Measurements from ENCODE around the gene MCC. TPM values are rescaled to one million over a fixed set of nuclear protein-coding genes. Genes with fewer than 3 reads are reported as not detected.

Gene MCC
- total and polyA plus RNA-seq, 4 donors: 9.0 to 47.3 (median 14.7) TPM

DNA sequence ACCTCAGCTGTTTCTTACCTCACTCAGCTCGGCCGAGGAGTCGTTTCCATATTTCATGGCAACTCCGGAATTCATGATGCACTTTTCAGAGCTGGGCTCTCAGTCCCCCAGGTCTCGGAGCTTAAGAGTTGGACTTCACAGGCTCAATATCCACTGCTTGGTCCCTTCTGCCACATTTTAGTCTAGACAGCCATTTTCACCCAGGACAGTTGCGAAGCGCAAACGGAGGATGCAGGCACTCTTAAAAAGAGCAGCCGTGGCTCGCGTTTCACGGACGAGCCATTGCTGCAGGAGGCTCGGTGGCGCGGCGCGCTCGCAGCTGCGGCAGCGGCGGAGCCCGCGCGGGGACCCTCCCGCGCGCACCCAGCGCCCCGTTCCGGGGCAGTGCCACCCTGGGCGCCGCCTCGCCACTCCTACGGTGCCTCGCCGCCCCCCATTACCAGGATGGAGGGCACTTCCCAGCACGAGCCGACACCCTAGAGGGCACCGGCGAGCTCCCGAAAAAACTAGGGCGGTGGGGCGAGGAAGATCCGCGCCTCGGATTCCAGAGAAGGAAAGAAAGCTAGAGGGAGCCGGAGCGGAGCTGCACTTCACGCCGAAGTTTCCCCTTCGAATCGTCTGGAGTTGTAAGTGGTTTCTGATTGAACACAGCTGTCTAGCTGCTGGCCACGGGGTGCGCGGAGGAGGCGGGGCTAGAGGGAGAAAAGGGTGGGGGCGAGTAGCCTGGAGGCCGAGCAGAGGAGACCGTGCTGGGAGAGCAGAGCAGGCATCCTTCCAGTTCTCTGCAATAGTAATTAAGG lies 193.7 kb downstream of the MCC start (continued):
- no peak for TF ChIP-seq HNF4G (IDR thresholded peaks at IDR 0.05)

- Histone ChIP-seq H3K4me3 (ENCODE audit: low read depth in 1 of 3, low read length in 3 of 3) (peak overlapping the region; percentile 89 to 98 (median 96)), H3K9ac (ENCODE audit: low read depth in 1 of 2, low read length in 2 of 2) (peak overlapping the region; percentile 51 to 79), H3K27me3 (ENCODE audit: control insufficient read depth in 4 of 4, insufficient read depth in 4 of 4, low read length in 3 of 4) (no peaks in the 10 kb centered on the region), H3K9me3 (ENCODE audit: control insufficient read depth in 4 of 4, low read length in 3 of 4) (no peaks in the 10 kb centered on the region), H3K36me3 (ENCODE audit: control insufficient read depth in 4 of 4, insufficient read depth in 3 of 4, low read depth in 1 of 4, low read length in 3 of 4) (no peaks in the 10 kb centered on the region), H3K27ac (ENCODE audit: low read depth in 1 of 2, low read length in 2 of 2) (peak overlapping the region; percentile 84 to 87), H3K4me1 (ENCODE audit: control insufficient read depth in 4 of 4, insufficient read depth in 4 of 4, low read length in 3 of 4) (peaks cover 0 to 27% (median 20%) of the 10 kb centered on the region in 4 donors)
- under 1% methylated on average over 11 of the region's 11 CpGs for WGBS
- no peak for DNase-seq (ENCODE audit: low spot score)
- TF ChIP-seq RAD21 (IDR thresholded peaks at IDR 0.05): no peak
- TF ChIP-seq, protein P1, sequence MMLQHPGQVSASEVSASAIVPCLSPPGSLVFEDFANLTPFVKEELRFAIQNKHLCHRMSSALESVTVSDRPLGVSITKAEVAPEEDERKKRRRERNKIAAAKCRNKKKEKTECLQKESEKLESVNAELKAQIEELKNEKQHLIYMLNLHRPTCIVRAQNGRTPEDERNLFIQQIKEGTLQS (IDR thresholded peaks at IDR 0.05): no peak
- TF ChIP-seq JUND (IDR thresholded peaks at IDR 0.05): no peak
- TF ChIP-seq, protein P2, sequence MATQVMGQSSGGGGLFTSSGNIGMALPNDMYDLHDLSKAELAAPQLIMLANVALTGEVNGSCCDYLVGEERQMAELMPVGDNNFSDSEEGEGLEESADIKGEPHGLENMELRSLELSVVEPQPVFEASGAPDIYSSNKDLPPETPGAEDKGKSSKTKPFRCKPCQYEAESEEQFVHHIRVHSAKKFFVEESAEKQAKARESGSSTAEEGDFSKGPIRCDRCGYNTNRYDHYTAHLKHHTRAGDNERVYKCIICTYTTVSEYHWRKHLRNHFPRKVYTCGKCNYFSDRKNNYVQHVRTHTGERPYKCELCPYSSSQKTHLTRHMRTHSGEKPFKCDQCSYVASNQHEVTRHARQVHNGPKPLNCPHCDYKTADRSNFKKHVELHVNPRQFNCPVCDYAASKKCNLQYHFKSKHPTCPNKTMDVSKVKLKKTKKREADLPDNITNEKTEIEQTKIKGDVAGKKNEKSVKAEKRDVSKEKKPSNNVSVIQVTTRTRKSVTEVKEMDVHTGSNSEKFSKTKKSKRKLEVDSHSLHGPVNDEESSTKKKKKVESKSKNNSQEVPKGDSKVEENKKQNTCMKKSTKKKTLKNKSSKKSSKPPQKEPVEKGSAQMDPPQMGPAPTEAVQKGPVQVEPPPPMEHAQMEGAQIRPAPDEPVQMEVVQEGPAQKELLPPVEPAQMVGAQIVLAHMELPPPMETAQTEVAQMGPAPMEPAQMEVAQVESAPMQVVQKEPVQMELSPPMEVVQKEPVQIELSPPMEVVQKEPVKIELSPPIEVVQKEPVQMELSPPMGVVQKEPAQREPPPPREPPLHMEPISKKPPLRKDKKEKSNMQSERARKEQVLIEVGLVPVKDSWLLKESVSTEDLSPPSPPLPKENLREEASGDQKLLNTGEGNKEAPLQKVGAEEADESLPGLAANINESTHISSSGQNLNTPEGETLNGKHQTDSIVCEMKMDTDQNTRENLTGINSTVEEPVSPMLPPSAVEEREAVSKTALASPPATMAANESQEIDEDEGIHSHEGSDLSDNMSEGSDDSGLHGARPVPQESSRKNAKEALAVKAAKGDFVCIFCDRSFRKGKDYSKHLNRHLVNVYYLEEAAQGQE (IDR thresholded peaks at IDR 0.05): no peak
- no peak for TF ChIP-seq EGR1 (IDR thresholded peaks at IDR 0.05; ENCODE audit: low read depth in 2 of 2)
- TF ChIP-seq FOXA1 (IDR thresholded peaks at IDR 0.05): no peak
- no peak for TF ChIP-seq FOXA2 (IDR thresholded peaks at IDR 0.05)
- TF ChIP-seq SP1 (IDR thresholded peaks at IDR 0.05): no peak
- TF ChIP-seq ZBTB33 (IDR thresholded peaks at IDR 0.05): no peak
- no peak for TF ChIP-seq TAF1 (conservative IDR thresholded peaks at IDR 0.05)
- no peak for TF ChIP-seq RXRA (IDR thresholded peaks at IDR 0.05)
- TF ChIP-seq GABPA (IDR thresholded peaks at IDR 0.05 in 1 of 2, conservative IDR thresholded peaks at IDR 0.05 in 1 of 2): no peak
- TF ChIP-seq, protein P3, sequence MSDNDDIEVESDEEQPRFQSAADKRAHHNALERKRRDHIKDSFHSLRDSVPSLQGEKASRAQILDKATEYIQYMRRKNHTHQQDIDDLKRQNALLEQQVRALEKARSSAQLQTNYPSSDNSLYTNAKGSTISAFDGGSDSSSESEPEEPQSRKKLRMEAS (IDR thresholded peaks at IDR 0.05): no peak
- no peak for TF ChIP-seq NR2F2 (IDR thresholded peaks at IDR 0.05)
- no peak for TF ChIP-seq YY1 (IDR thresholded peaks at IDR 0.05)
- no peak for TF ChIP-seq HNF4A (conservative IDR thresholded peaks at IDR 0.05)
- TF ChIP-seq HNF4G (IDR thresholded peaks at IDR 0.05): no peak
- TF ChIP-seq, protein P4, sequence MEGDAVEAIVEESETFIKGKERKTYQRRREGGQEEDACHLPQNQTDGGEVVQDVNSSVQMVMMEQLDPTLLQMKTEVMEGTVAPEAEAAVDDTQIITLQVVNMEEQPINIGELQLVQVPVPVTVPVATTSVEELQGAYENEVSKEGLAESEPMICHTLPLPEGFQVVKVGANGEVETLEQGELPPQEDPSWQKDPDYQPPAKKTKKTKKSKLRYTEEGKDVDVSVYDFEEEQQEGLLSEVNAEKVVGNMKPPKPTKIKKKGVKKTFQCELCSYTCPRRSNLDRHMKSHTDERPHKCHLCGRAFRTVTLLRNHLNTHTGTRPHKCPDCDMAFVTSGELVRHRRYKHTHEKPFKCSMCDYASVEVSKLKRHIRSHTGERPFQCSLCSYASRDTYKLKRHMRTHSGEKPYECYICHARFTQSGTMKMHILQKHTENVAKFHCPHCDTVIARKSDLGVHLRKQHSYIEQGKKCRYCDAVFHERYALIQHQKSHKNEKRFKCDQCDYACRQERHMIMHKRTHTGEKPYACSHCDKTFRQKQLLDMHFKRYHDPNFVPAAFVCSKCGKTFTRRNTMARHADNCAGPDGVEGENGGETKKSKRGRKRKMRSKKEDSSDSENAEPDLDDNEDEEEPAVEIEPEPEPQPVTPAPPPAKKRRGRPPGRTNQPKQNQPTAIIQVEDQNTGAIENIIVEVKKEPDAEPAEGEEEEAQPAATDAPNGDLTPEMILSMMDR (IDR thresholded peaks at IDR 0.05; ENCODE audit: low read depth, low read length, missing input control): no peak
Measured at GRCh38 chr5:113293975-113294310, 194.3 kb downstream of the MCC start.

All from liver (tissue), 9 donors.